Activated naive CD8-positive, alpha-beta T cell treated with anti-CD3 and anti-CD28 coated beads, Interleukin-2, amount 50 U/mL, for 24 hours (primary cell): Measurements from ENCODE around the gene TRIP13.
A peak's percentile ranks its signal among the peaks of the same experiment; 100 is the strongest.
"Not testable (repeated sequence)": the region's sequence is repeated elsewhere in the genome, so short reads cannot be mapped to it uniquely, and the experiment has no call there.

Experiments used
- ATAC-seq: fragments of 150-1000 bp; cut with Tn5 transposase; one replicate; pipeline ENCODE4 v1.10.0; 2021
- DNase-seq: peaks from one replicate; pipeline ENCODE4 v3.0.0; 2021
- H3K27ac Mint-ChIP-seq: one replicate; pipeline ENCODE4 v1.8.0; 2021; ENCODE audit warnings: mild to moderate bottlenecking, mixed read lengths
- H3K27me3 Mint-ChIP-seq: one replicate; pipeline ENCODE4 v1.8.0; 2021; ENCODE audit warnings: mixed read lengths
- H3K36me3 Mint-ChIP-seq: one replicate; pipeline ENCODE4 v1.8.0; 2021; ENCODE audit warnings: low read depth, mixed read lengths
- H3K4me1 Mint-ChIP-seq: one replicate; pipeline ENCODE4 v1.8.0; 2021; ENCODE audit warnings: mixed read lengths
- H3K4me3 Mint-ChIP-seq: one replicate; pipeline ENCODE4 v1.8.0; 2021; ENCODE audit warnings: mild to moderate bottlenecking, moderate library complexity, mixed read lengths
- H3K9me3 Mint-ChIP-seq: one replicate; pipeline ENCODE4 v1.8.0; 2021; ENCODE audit warnings: mixed read lengths

TRIP13 gene

GRCh38 chr5:852018-852417 lies 40.7 kb upstream of the TRIP13 start:
- no peak overlapping the region for H3K27ac Mint-ChIP-seq
- H3K36me3 Mint-ChIP-seq: no peaks in the 10 kb centered on the region
- no peak for DNase-seq
- no peak overlapping the region for H3K4me3 Mint-ChIP-seq
- H3K9me3 Mint-ChIP-seq: no peaks in the 10 kb centered on the region
- peaks cover 2% of the 10 kb centered on the region for H3K27me3 Mint-ChIP-seq
- no peaks in the 10 kb centered on the region for H3K4me1 Mint-ChIP-seq
- ATAC-seq: no peak

DNA sequence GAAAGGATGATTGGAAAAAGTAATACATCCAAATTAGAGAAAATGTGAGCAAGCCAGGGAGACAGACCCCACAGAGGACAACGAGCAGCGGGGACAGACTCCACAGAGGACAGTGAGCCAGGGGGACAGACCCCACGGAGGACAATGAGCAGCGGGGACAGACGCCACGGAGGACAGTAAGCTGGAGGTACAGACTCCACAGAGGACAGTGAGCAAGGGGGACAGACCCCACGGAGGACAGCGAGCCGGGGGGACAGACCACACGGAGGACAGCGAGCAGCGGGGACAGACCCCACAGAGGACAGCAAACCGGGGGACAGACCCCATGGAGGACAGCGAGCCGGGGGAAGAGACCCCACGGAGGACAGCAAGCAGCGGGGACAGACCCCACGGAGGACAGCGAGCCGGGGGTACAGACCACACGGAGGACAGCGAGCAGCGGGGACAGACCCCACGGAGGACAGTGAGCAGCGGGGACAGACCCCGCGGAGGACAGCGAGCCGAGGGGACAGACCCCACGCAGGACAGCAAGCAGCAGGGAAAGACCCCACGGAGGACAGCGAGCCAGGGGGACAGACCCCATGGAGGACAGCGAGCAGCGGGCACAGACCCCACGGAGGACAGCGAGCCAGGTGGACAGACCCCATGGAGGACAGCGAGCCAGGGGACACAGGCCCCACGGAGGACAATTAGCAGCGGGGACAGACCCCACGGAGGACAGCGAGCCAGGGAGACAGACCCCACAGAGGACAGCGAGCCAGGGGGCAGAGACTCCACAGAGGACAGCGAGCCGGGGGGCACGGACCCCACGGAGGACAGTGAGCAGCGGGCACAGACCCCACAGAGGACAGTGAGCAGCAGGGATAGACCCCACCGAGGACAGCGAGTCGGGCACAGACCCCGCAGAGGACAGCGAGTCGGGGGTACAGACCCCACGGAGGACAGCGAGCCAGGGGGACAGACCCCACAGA lies 40.0 kb upstream of the TRIP13 start:
- Mint-ChIP-seq H3K27ac (no peak overlapping the region), H3K27me3 (peaks cover 2% of the 10 kb centered on the region), H3K4me1 (no peaks in the 10 kb centered on the region), H3K36me3 (no peaks in the 10 kb centered on the region), H3K9me3 (no peaks in the 10 kb centered on the region), H3K4me3 (no peak overlapping the region)
- DNase-seq (no peak), ATAC-seq (no peak)

DNA sequence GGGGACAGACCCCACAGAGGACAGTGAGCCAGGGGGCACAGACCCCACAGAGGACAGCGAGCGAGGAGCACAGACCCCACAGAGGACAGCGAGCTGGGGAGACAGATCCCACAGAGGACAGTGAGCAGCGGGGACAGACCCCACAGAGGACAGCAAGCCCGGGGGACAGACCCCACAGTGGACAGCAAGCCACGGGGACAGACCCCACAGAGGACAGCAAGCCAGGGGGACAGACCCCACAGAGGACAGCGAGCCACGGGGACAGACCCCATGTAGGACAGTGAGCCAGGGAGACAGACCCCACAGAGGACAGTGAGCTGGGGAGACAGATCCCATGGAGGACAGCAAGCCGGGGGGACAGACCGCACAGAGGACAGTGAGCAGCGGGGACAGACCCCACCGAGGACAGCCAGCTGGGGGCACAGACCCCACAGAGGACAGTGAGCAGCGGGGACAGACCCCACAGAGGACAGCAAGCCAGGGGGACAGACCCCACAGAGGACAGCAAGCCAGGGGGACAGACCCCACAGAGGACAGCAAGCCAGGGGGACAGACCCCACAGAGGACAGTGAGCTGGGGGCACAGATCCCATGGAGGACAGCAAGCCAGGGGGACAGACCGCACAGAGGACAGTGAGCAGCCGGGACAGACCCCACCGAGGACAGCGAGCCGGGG lies 39.1 kb upstream of the TRIP13 start:
- ATAC-seq, H3K27me3 Mint-ChIP-seq, DNase-seq, H3K4me3 Mint-ChIP-seq, H3K36me3 Mint-ChIP-seq, H3K4me1 Mint-ChIP-seq, H3K27ac Mint-ChIP-seq, H3K9me3 Mint-ChIP-seq: not testable (repeated sequence)

DNA sequence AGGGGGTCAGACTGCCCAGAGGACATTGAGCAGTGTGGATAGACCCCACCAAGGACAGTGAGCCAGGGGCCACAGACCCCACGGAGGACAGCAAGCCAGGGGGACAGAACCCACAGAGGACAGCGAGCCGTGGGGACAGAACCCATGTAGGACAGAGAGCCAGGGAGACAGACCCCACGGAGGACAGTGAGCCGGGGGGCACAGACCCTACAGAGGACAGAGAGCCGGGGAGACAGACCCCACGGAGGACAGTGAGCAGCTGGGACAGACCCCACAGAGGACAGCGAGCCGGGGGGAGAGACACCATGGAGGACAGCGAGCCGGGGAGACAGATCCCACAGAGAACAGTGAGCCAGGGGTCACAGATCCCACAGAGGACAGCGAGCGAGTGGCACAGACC lies 38.5 kb upstream of the TRIP13 start:
- Mint-ChIP-seq H3K4me3 (no peak overlapping the region), H3K27ac (no peak overlapping the region), H3K4me1 (no peaks in the 10 kb centered on the region), H3K27me3 (peaks cover 2% of the 10 kb centered on the region), H3K9me3 (no peaks in the 10 kb centered on the region), H3K36me3 (no peaks in the 10 kb centered on the region)
- ATAC-seq (no peak), DNase-seq (no peak)

- Mint-ChIP-seq H3K9me3 (no peaks in the 10 kb centered on the region), H3K4me3 (no peak overlapping the region), H3K36me3 (no peaks in the 10 kb centered on the region), H3K27ac (no peak overlapping the region), H3K4me1 (no peaks in the 10 kb centered on the region), H3K27me3 (peaks cover 2% of the 10 kb centered on the region)
- ATAC-seq (no peak), DNase-seq (no peak)
Measured at GRCh38 chr5:854966-855743, 37.5 kb upstream of the TRIP13 start.

GRCh38 chr5:855771-856530 lies 36.7 kb upstream of the TRIP13 start:
- no peaks in the 10 kb centered on the region for H3K36me3 Mint-ChIP-seq
- H3K9me3 Mint-ChIP-seq: no peaks in the 10 kb centered on the region
- ATAC-seq (no peak), DNase-seq (no peak)
- H3K27me3 Mint-ChIP-seq: peaks cover 2% of the 10 kb centered on the region
- H3K4me3 Mint-ChIP-seq: no peak overlapping the region
- no peak overlapping the region for H3K27ac Mint-ChIP-seq
- no peaks in the 10 kb centered on the region for H3K4me1 Mint-ChIP-seq

- H3K27ac Mint-ChIP-seq: no peak overlapping the region
- H3K27me3 Mint-ChIP-seq: peaks cover 2% of the 10 kb centered on the region
- no peak for DNase-seq
- no peaks in the 10 kb centered on the region for H3K9me3 Mint-ChIP-seq
- no peaks in the 10 kb centered on the region for H3K4me1 Mint-ChIP-seq
- H3K36me3 Mint-ChIP-seq: no peaks in the 10 kb centered on the region
- H3K4me3 Mint-ChIP-seq: no peak overlapping the region
- peak; percentile 19 for ATAC-seq
Measured at GRCh38 chr5:856531-857425, 35.9 kb upstream of the TRIP13 start.

DNA sequence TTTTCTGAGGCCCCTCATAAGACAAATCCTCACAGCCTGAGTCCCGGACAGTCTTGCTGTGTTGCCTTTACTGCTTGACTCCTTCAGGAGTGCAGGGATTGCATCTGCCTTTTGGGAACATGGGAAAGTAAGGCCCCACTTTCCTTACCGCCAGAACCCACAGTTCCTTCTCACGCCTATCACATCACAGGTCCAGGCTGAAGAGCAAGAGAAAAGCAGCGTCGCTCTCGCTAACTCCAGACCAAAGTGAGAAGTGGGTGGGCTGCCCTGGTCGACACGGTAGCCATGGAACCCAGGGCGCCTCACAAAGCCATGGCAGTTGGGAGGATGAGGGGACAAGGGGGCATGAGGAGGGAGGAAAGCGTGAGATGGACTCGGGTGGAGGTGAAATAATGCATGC lies 34.0 kb upstream of the TRIP13 start:
- no peak for DNase-seq
- H3K27me3 Mint-ChIP-seq: no peaks in the 10 kb centered on the region

DNA sequence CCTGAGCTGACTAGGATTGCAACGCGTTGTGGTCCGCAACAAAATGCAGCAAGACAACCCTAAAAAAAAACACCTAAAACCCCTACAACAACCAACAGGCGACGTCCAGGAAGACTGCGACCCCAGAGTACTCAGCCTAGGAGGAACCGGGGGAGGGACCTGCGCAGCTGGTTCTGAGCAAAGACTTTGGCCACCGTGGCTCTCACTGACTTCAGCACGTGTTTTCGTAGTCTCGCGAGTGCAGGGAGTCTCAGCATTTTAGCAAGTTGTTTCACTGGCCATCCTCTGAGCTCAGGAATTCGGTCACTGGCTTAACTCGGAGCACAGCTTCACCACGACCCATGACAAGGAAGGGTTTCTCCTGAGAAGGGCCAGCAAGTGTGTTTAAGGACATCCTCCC lies 33.3 kb upstream of the TRIP13 start:
- H3K27me3 Mint-ChIP-seq: no peaks in the 10 kb centered on the region
- ATAC-seq: no peak
- H3K27ac Mint-ChIP-seq: no peak overlapping the region
- no peaks in the 10 kb centered on the region for H3K4me1 Mint-ChIP-seq
- H3K4me3 Mint-ChIP-seq: no peak overlapping the region
- DNase-seq: no peak
- H3K36me3 Mint-ChIP-seq: peaks cover 12% of the 10 kb centered on the region
- no peaks in the 10 kb centered on the region for H3K9me3 Mint-ChIP-seq

More for the DNA sequence above, 34.0 kb upstream of the TRIP13 start:
- peaks cover 6% of the 10 kb centered on the region for H3K36me3 Mint-ChIP-seq
- no peak overlapping the region for H3K27ac Mint-ChIP-seq
- H3K4me1 Mint-ChIP-seq: no peaks in the 10 kb centered on the region
- no peaks in the 10 kb centered on the region for H3K9me3 Mint-ChIP-seq
- ATAC-seq: no peak
- H3K4me3 Mint-ChIP-seq: no peak overlapping the region

DNA sequence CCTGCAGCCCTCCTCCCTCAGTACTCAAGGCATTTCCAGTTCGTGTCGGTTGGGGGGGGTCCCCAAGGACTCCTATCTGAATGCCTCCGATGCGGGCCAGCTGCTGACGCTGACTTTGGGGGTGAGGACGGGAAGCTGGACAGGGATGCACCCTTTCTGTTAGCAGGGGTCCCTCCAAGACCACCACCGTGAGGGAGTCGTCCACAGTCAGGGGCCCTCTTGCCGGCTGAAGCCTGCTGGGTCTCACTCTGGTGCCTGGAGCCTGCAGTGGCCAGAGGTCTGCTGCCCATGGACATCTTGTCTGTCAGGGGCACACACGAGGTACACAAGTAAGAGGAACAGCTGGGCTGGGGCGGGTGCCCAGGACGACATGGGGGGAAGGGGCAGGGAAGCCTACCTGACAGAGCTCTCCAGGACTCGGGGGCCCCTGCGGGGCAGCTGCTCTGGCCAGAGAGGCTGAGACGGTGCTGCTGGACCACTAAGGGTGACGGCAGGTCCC lies 32.8 kb upstream of the TRIP13 start:
- Mint-ChIP-seq H3K36me3 (peaks cover 12% of the 10 kb centered on the region), H3K4me3 (no peak overlapping the region), H3K9me3 (no peaks in the 10 kb centered on the region), H3K27ac (no peak overlapping the region), H3K4me1 (no peaks in the 10 kb centered on the region), H3K27me3 (no peaks in the 10 kb centered on the region)
- ATAC-seq (no peak), DNase-seq (no peak)

GRCh38 chr5:860506-861150 lies 32.1 kb upstream of the TRIP13 start:
- no peaks in the 10 kb centered on the region for H3K27me3 Mint-ChIP-seq
- no peak for ATAC-seq

DNA sequence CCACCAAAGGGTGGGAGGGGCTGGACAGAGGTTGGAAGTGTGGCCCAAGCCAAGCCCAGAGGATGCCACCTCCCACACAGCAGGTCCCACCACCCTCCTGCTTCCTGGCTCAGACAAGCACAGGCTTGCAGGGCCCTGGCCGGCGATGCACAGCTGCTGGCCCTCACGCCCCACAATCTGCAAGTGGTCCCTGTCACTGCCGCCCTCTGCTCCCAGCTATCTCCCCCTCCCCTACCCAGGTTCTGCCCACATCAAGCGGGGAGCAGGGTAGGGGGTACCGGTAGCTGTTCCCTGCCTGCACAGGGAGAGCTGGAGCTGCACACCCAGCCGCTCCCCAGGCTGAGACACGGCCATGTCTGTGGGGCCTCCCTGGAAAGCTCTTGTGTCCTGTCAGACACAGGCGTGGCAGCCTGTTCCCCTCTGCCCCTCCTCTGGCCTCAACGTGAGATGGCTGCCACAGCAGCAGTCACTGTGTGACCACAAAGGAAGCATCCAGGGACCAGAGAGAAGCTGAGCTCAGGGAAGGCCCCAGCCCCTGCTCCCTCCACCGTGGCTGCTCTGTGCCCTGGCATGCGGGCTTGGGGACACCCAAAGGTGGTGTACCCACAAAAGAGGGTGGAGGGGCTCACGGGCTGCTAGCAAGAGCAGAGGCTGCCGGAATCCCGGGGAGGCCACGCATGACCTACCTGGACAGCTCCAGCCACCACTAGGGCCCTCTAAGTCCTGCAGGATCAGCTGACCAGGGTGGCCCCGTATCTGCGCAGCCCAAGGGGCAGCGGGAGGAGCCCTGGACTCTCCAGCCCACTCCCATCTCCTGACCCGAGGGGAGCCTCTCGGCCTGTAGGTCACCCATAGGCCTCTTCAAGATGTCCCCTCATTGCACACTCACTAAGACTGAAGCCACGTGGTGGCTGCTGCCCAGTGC lies 31.0 kb upstream of the TRIP13 start:
- Mint-ChIP-seq H3K27ac (no peak overlapping the region), H3K27me3 (no peaks in the 10 kb centered on the region), H3K36me3 (peaks cover 19% of the 10 kb centered on the region), H3K9me3 (no peaks in the 10 kb centered on the region), H3K4me3 (no peak overlapping the region), H3K4me1 (no peaks in the 10 kb centered on the region)
- ATAC-seq (peak; percentile 20), DNase-seq (no peak)

More at GRCh38 chr5:860506-861150, 32.1 kb upstream of the TRIP13 start:
- Mint-ChIP-seq H3K27ac (no peak overlapping the region), H3K36me3 (peaks cover 14% of the 10 kb centered on the region), H3K4me3 (no peak overlapping the region), H3K4me1 (no peaks in the 10 kb centered on the region), H3K9me3 (no peaks in the 10 kb centered on the region)
- no peak for DNase-seq
